HG03439 (cell line): ENCODE measurements around the gene RAB7A.
"Not testable (repeated sequence)": the region's sequence is repeated elsewhere in the genome, so short reads cannot be mapped to it uniquely, and the experiment has no call there.

ENCODE experiments used
- ATAC-seq: cut with Tn5 transposase; IDR thresholded peaks from one replicate; pipeline ENCODE4 v1.9.1; 2021; ENCODE audit warnings: mild to moderate bottlenecking, moderate library complexity; ENCODE audit not compliant: unreplicated experiment

Gene RAB7A

GRCh38 chr3:128749035-128749434 is 23.1 kb downstream of the RAB7A start:
- ATAC-seq: no peak

- not testable (repeated sequence) for ATAC-seq
Observed at GRCh38 chr3:128749561-128749960, 23.6 kb downstream of the RAB7A start.

GRCh38 chr3:128753715-128754114 is 27.7 kb downstream of the RAB7A start:
- no peak for ATAC-seq

DNA sequence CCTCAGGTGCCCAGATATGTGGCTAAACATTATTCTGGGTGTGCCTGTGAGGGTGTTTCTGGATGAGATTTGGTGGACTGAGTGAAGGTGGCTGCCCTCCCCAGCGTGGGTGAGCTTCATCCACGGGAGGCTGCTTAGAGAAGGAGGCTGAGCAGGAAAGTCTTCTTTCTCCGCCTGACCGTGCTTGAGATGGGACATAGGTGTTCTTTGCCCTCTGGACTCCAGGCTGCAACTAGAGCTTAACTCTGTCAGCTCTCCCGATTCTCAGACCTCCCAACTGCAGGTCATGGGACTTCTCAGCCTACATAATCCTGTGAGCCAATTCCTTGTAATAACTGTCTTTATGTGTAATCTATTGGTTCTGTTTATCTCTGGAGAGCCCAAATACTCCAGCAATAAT is 34.1 kb downstream of the RAB7A start:
- no peak for ATAC-seq

GRCh38 chr3:128760881-128761280 is 34.9 kb downstream of the RAB7A start:
- no peak for ATAC-seq

DNA sequence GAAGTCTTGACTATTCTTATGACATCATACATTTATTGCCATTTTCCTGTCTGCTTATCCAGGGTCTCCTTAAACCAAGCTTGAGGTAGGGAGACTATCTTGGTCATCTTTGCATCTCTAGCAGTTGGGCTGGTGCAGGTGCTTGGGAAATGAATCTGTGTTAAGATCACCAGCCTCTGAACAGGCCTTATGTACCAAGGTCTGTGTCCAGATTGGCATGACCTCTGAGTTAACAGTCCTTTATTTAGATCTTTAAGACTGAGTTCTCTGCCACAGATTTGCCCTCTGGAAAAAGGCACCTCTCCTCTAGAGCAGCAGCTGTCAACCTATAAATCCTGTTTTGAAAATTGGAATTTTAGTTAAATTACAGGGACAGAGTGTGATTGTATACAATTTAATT is 35.4 kb downstream of the RAB7A start:
- ATAC-seq: no peak

DNA sequence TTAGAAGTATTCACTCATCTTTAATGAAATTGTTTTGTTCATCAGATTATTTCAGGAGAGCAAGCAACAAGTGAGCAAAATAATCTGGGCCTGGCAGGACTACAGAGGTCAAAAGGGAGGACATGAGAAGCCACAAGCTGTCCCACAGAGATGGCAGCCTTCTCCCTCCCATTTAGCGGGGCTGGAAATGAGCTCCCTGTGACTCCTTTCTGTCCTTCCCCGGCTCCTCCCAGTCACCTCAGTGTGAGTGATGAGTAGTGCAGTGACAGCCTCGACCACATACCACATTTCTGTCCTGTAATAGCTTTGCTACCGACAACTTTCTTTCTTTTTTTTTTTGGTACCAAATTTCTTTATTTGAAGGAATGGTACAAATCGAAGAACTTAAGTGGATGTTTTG is 38.0 kb downstream of the RAB7A start:
- no peak for ATAC-seq

DNA sequence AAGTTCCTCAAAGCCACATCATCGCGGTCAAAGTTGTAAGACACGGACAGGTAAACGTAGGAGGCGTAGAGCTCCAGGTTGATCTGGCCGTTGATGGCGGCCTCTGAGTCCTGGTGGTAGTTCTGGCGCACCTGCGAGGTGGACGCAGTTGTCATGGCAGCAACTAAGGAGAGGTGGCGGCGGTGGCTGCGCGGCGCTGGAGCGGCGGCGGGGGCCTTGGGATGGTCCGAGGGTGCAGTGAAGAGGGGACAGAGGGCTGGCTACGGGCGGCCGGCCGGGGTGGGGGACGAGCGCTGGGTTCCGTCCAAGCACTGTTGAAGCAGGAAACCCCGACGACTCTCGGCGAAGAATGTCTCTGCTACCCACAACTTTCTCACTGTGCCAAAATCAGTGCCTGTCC is 38.9 kb downstream of the RAB7A start:
- no peak for ATAC-seq

- ATAC-seq: no peak
Observed at GRCh38 chr3:128767094-128767750, 41.2 kb downstream of the RAB7A start.

DNA sequence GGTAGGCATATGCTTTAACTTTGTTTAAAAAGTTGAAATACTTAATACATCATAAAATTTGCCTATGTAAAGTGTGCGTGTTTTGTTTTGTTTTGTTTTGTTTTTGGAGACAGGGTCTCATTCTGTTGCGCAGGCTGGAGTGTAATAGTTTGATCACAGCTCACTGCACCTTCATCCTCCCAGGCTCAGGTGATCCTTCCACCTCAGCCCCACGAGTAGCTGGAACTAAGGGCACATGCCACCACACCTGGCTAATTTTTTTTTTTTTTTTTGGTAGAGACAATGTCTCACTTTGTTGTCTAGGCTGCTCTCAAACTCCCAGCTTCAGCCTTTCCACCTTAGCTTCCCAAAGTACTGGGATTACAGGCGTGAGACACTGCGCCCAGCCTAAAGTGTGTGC is 42.5 kb downstream of the RAB7A start:
- ATAC-seq: no peak

DNA sequence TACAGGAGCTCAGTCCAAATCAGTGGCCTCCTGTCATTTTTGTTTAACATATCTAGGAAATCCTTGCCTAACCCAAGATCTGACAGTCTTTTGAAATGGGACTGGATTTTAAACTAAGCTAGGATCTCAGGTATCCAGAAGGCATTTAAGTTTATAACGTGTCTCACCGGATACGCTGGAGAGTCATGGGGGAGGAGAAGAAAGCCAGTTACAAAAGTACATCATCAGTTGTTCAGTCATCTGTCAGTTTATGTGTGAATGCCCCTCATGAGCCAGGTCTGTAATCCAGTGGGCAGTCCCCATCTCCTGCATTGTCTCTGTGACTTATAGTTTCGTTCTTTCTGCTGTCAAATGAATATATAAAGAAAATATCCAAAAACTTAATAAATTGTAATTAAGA is 44.4 kb downstream of the RAB7A start:
- no peak for ATAC-seq

- not testable (repeated sequence) for ATAC-seq
Observed at GRCh38 chr3:128773189-128773588, 47.2 kb downstream of the RAB7A start.

GRCh38 chr3:128773592-128773991 is 47.6 kb downstream of the RAB7A start:
- ATAC-seq: not testable (repeated sequence)

GRCh38 chr3:128775241-128775640 is 49.3 kb downstream of the RAB7A start:
- no peak for ATAC-seq

DNA sequence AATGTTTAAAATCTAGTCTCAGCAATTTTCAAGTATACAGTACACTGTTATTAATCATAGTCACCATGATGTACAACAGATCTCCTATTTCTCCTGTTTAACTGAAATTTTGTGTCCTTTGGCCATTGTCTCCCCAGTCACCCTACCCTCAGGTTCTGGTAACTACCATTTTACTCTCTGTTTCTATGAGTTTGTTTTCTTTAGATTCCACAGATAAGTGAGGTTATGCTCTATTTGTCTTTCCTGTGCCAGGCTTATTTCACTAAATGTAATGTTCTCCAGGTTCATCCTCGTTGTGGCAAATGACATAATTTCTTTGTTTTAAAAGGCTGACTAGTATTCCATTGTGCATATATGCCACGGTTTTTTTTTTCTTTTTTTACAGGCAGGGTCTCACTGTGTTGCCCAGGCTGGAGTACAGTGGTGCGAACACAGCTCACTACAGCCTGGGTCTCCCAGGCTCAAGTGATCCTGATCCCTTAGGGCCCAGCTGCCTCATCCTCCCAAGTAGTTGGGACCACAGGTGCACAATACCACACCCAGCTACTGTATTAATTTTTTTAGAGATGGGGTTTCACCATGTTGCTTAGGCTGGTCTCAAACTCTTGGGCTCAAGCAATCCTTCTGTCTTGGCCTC is 50.0 kb downstream of the RAB7A start:
- no peak for ATAC-seq

DNA sequence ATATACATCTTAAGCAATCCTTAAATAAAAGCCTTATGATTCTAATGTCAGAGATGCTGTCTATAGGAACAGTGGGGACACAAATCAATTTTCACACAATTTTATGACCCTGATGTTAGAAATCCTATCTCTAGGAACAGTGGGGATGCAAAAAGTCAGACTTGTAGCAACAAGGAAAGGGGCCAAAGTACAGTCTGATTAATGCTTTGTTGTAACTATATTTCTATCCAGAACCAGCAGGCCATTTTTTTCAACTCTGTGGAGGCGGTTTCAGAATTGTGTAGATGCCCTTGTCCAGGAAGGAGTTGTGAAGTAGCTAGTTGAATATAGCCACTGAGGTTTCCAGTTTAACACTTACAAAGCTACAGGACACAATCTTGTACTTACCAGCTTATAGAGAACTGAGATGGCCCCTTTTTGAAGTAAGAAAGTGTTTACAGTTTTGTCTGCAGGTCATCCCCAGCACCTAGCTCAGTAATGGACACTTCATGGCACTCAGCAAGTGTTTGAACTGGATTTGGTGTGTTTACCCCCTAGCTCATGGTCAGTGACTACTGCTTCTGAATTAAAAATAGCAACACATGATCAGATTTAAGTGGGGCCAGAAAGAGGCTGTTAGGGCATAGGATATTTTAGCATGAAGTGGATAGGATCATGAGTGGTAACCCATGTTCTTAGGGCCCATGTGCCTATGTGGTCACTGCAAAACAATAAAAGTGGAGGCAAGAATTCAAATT is 54.3 kb downstream of the RAB7A start:
- no peak for ATAC-seq

- ATAC-seq: no peak
Observed at GRCh38 chr3:128781164-128781563, 55.2 kb downstream of the RAB7A start.

GRCh38 chr3:128782282-128783146 is 56.5 kb downstream of the RAB7A start:
- no peak for ATAC-seq

DNA sequence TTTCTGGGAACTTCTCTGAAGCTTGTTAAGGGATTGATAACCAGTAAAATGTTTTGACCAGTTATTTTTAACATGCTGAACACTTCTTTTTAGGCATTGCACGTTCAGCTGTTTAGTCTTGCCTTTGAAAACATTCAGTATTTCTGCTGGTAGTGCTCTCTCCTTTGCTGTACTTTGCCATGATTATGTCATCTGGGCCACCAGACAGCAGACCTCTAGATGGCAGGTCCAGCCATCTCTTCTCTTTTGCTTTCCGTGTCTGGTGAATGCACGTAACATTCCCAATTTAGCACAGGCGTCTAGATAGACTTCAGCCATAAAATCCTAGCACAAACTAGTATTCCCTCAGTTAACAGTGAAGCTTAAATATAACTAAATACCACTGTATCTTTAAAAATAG is 57.8 kb downstream of the RAB7A start:
- ATAC-seq: no peak

DNA sequence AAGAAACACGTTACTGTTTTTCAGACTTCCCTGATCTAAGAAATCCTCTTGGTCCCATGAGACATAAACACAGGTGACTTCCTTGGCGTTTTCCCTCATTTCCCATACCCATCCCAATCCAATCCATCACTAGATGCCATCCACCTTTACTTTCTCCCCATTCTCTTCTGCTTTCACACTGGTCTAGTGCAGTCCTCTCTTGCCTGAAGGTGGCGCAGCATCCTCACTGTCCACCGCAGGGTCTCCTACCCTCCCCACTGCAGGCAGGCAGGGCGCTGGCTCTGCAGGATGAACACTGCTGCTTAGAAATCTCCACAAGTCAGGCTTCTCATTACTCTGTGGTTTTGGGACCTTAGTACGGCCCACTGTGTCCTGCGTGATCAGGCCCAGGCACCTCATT is 58.2 kb downstream of the RAB7A start:
- ATAC-seq: no peak

DNA sequence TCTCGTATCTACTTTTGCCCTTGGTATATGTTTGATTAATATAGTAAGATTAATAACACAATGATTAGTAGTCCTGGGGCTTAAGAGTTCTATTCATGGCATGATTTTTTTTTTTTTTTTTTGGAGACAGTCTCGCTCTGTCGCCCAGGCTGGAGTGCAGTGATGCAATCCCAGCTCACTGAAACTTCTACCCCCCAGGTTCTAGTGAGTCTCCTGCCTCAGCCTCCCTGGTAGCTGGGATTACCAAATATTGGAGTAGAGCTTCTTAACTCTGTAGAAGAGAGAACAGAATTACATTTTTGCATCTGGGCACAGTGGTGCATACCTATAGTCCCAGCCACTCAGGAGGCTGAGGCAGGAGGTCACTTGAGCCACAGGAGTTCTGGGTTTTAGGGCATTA is 58.9 kb downstream of the RAB7A start:
- ATAC-seq: no peak
